IPS-NIHi7 (cell line): Measurements from ENCODE around the gene DENND5A.
A peak's percentile ranks its signal among the peaks of the same experiment; 100 is the strongest.

Experiments
- DNase-seq: peaks from one replicate; pipeline ENCODE4 v3.0.0; 2012; ENCODE audit warnings: mixed read lengths; ENCODE audit errors: extremely low spot score

Gene DENND5A

GRCh38 chr11:9265211-9266131 is at the start of gene DENND5A:
TSS of gene DENND5A (minus strand) at chr11:9265350. CDS start at chr11:9265069, 281 bp downstream.
- peak; percentile 98 for DNase-seq

GRCh38 chr11:9314291-9315077 is 49.3 kb upstream of the DENND5A start, which contains the start of gene TMEM41B:
TSS of gene TMEM41B (minus strand) at chr11:9314593. CDS start at chr11:9314441, 152 bp downstream.
- peak; percentile 99 for DNase-seq

GRCh38 chr11:9313648-9314290 is 48.6 kb upstream of the DENND5A start:
- peak; percentile 37 for DNase-seq

GRCh38 chr11:9310485-9311090 is 45.4 kb upstream of the DENND5A start:
- DNase-seq: no peak

- no peak for DNase-seq
Measured at GRCh38 chr11:9304178-9304577, 39.0 kb upstream of the DENND5A start.

GRCh38 chr11:9302448-9302847 is 37.3 kb upstream of the DENND5A start:
- no peak for DNase-seq

- no peak for DNase-seq
Measured at GRCh38 chr11:9301720-9302119, 36.6 kb upstream of the DENND5A start.

GRCh38 chr11:9293646-9294045 is 28.5 kb upstream of the DENND5A start:
- DNase-seq: no peak

- no peak for DNase-seq
Measured at GRCh38 chr11:9285850-9286587, 20.9 kb upstream of the DENND5A start.

GRCh38 chr11:9280655-9281301 is 15.6 kb upstream of the DENND5A start:
- no peak for DNase-seq

GRCh38 chr11:9277176-9277575 is 12.0 kb upstream of the DENND5A start:
- DNase-seq: no peak

- no peak for DNase-seq
Measured at GRCh38 chr11:9276571-9276970, 11.4 kb upstream of the DENND5A start.

- DNase-seq: no peak
Measured at GRCh38 chr11:9274499-9275258, 9.5 kb upstream of the DENND5A start.

GRCh38 chr11:9273376-9274336 is 8.5 kb upstream of the DENND5A start:
- no peak for DNase-seq

GRCh38 chr11:9269492-9270013 is 4.4 kb upstream of the DENND5A start:
- DNase-seq: no peak

GRCh38 chr11:9267680-9268079 is 2.5 kb upstream of the DENND5A start:
- DNase-seq: peak; percentile 18

GRCh38 chr11:9266926-9267325 is 1.8 kb upstream of the DENND5A start:
- DNase-seq: no peak

GRCh38 chr11:9266132-9266736 is 1.1 kb upstream of the DENND5A start:
- no peak for DNase-seq
